Choroid plexus epithelial cell (primary cell): ENCODE data around the gene RPL11.
A peak's percentile ranks its signal among the peaks of the same experiment; 100 is the strongest.

Experiments used
- DNase-seq: peaks from one replicate; pipeline ENCODE4 v3.0.0-alpha.2; 2010; ENCODE audit warnings: low read depth
- H3K4me3 ChIP-seq: 2 replicates; pipeline ENCODE4 v1.5.1; 2011; ENCODE audit warnings: low read depth, mild to moderate bottlenecking, control low read depth, low read length, moderate library complexity
- CTCF ChIP-seq: conservative IDR thresholded peaks from 2 replicates; pipeline ENCODE4 v1.5.1; 2011; ENCODE audit warnings: low read depth, mild to moderate bottlenecking, control low read depth, inconsistent platforms, low read length, moderate library complexity

RPL11 gene

GRCh38 chr1:23691499-23692307, at the start of gene RPL11:
TSS of gene RPL11 (plus strand) at chr1:23691806. CDS start at chr1:23691824, 18 bp downstream.
- H3K4me3 ChIP-seq, result peak within 1 kb of the TSS; percentile 91
- DNase-seq, result peak; percentile 98
- TF ChIP-seq CTCF, result peak; percentile 81

- no peak overlapping the region for H3K4me3 ChIP-seq
- DNase-seq, result peak; percentile 30
- no peak for TF ChIP-seq CTCF
Measured at GRCh38 chr1:23643736-23644554, 47.7 kb upstream of the RPL11 start.

DNA sequence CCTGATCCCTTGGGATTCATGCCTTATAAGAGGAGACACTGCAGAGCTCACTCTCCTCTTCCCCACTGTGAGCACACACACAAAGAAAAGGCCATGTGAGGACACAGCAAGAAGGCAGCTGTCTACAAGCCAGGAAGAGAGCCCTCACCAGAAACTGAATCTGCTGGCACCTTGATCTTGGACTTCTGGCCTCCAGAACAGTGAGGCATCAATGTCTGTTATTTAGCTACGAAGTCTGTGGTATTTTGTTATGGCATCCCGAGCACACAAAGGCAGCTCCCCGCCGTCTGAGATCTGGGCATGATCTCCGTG, 47.1 kb upstream of the RPL11 start:
- DNase-seq, result peak; percentile 6
- no peak overlapping the region for H3K4me3 ChIP-seq
- TF ChIP-seq CTCF, result no peak

DNA sequence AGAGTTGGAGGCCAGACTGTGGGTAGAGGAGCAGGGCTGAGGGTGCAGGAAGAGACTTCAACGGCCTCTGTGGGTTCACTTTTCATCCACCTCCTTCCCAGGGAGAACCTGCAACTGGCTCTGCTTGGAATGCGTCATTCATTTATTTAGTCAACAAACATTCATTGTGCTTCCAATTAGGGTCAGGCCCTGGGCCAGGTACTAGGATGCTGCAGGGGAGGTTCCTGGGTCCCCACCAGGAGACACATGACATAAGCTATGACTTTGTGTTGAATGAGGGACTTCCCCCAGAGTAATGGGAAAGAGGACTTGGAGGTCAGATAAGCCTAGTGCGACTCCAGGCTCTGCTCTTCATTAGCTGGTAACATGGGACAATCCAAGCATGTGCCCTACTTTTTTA, 46.3 kb upstream of the RPL11 start:
- DNase-seq, result no peak
- no peak for TF ChIP-seq CTCF
- no peak overlapping the region for H3K4me3 ChIP-seq

GRCh38 chr1:23646091-23646490, 45.5 kb upstream of the RPL11 start:
- DNase-seq, result no peak
- H3K4me3 ChIP-seq, result no peak overlapping the region
- no peak for TF ChIP-seq CTCF

- no peak overlapping the region for H3K4me3 ChIP-seq
- no peak for TF ChIP-seq CTCF
- DNase-seq, result no peak
Measured at GRCh38 chr1:23646541-23646940, 45.1 kb upstream of the RPL11 start.
